ENCODE measurements around the gene GPR3.
A peak's percentile ranks its signal among the peaks of the same experiment; 100 is the strongest.

The GPR3 gene

GRCh38 chr1:27358928-27359313, 33.5 kb upstream of the GPR3 start:
- no peak for DNase-seq (ENCODE audit: low read depth)

DNA sequence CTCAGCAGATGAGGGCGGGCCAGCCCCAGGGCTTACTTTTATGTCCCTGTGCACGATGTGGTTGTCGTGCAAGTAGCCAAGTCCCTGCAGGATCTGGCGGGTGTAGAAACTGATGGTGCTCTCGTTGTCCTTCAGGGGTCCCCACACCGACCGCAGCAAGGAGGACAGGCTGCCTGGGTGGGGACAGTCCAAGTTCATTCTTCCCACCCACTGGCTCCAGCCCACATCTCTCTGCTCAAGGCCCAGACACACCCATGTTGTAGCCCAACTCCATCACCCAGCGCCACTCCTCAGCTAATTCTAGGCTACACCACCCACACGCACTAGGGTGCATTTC, 32.6 kb upstream of the GPR3 start:
- DNase-seq (ENCODE audit: low read depth): no peak

- no peak for DNase-seq (ENCODE audit: low read depth)
Observed at GRCh38 chr1:27360159-27361043, 32.0 kb upstream of the GPR3 start.

DNA sequence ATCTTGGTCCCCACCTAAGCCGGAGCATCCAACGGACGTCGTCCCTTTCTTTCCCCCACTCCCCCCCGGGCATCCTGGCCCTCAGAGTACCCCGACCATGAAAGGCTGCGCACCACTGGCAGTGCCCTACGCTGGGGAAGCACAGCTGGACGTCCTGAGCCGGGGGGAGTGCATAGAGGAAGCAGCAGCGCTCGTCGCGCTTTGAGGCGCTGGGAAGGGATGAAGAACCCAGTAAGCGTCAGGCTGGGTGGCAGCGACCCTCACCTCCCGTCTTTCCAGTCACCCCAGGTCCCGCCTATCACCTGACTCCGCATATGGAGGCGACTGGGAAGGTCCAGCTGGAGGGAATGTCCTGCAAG, 31.4 kb upstream of the GPR3 start:
- no peak for DNase-seq (ENCODE audit: low read depth)

GRCh38 chr1:27361553-27361952, 30.9 kb upstream of the GPR3 start:
- DNase-seq (ENCODE audit: low read depth): no peak

DNA sequence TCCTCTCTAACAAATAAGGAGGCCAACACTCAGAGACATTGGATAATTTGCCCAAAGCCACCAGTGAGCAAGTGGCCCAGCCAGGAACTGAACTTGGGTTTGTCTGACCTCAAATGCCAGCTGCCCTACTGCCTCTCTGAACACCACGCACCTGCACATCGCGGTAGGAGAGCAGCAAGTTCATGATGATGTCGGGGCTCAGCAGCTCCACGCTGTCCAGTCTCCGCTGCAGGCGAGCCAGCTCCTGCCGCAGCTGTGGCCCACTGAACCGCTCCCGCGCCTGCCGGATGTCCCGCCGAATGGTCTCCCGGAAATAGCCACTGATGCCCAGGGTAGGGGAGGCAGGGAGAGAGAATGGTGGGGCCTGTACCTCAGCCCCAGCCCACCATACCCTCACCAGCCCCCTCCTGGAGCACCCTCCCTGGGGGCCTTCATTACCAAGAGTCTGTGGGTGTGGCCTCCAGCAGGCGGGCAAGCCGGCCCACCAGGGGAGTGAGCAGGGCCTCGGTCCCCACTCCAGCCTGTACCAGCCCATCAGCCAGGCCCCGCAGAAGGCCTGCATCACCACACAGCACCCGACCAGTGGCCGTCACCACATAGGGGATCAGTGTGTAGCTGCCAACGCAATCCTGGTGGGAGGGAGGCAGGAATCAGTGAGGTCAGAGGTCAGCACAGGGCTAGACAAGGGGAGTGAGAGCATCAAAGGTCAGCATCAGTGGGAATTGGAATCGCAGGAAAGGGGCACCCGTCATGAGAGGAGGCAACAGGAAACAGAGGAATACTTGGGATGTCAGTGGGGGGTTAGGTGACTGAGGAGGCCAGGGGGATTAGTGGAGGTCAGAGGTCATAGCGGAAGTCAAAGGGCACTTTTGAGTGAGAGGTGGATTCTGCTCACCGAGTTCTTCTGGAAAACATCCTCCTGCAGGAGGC, 28.4 kb upstream of the GPR3 start:
- DNase-seq (ENCODE audit: low read depth): no peak

- no peak for DNase-seq (ENCODE audit: low read depth)
Observed at GRCh38 chr1:27364696-27365371, 27.6 kb upstream of the GPR3 start.

- DNase-seq (ENCODE audit: low read depth): peak; percentile 54
Observed at GRCh38 chr1:27365372-27366112, 26.9 kb upstream of the GPR3 start.

DNA sequence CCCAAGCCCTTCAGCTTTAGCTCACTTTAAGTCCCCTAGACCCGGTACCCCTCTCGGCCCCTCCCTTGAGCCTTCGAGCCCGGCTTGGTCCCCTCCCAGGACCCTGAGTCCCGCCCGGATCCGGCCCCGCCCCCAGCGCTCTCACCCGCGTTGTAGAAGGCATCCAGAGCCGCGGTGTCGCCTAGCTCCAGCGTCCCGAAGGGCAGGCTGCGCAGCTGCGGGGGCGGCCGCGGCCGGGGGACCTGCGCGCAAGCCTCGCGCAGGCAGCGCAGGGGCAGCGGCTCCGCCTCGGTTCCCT, 26.4 kb upstream of the GPR3 start:
- DNase-seq (ENCODE audit: low read depth): peak; percentile 44

DNA sequence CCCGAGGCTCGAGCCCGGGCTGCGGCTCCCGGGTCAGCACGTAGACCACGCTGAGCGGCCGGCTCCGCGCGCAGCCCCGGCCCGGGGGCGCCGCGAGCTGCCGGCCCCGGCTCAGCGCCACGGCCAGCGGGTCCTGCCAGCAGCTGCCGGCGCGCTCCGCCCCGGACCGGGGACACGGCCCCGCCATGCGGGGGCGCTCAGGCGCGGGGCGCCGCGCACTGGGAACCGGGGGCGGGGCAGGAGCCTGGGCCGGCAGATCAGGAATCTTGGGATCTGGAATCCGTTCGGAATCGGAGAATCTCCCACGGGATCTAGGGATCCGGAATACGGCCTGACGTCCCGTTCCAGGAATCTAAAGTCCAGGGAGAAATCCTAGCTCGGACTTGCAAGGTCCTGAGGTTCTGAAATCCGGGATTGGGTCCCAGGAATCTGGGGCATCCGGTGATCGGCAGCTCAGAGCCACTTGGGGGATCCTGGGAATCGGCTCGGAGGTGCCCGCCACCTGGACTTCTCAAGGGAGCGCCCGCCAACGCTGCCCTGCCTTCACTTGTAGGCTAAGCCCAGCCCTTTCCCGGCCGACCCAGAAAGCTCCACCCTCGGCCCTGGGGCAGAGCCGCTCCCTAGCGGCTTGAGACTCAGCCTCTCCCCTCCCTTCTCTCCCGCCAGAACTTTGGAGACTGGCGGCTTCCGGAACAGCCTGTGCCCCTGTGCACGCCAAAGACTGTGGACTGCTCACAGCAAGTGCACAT, 25.8 kb upstream of the GPR3 start, which contains the start of gene MAP3K6:
TSS of gene MAP3K6 (minus strand) at position 551 of the 749 bp plus-strand sequence. CDS start at position 187, 364 bp downstream.
- no peak for DNase-seq (ENCODE audit: low read depth)

GRCh38 chr1:27367160-27367650, 25.2 kb upstream of the GPR3 start:
- no peak for DNase-seq (ENCODE audit: low read depth)

GRCh38 chr1:27368869-27369582, 23.4 kb upstream of the GPR3 start:
- DNase-seq (ENCODE audit: low read depth): no peak

GRCh38 chr1:27372022-27372807, 20.2 kb upstream of the GPR3 start:
- no peak for DNase-seq (ENCODE audit: low read depth)

DNA sequence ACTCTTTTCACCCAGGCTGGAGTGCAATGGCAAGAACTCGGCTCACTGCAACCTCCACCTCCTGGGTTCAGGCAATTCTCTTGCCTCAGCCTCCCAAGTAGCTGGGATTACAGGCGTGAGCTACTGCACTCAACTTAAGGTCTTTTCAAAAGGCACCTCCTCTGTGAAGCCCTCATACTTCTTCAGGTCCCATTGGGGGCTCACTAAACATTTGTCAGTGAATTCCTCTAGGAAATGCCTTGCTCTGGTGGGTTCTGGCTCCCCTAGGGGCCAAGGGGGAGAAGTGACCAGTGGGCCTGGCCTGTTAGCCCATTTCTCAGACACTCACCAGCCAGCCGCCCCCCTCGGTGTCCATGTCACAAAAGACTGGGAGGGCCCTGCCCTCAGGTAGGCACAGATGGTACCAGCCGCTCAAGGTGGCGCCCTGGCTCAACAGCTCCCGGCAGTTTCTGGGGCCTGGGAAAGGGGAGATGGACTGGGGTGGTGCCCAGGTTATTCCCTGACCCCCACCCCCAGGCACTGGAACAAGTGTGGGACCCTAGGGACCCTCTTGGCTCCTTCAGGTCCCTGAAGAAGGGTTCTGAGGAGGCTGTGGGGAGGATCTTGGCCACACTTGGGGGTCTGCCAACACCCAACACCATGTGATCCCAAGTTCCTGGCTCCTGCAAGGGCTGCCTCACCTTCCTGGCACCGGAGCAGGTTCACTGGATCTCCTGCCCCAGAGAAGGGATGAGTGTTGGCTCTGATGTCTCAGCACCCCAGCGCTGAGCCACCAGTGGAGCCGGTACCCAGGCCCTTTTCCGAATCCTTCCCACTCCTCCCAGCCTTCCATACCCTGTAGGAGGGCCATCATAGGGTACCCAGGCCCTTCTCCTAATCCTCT, 19.4 kb upstream of the GPR3 start:
- DNase-seq (ENCODE audit: low read depth): no peak

DNA sequence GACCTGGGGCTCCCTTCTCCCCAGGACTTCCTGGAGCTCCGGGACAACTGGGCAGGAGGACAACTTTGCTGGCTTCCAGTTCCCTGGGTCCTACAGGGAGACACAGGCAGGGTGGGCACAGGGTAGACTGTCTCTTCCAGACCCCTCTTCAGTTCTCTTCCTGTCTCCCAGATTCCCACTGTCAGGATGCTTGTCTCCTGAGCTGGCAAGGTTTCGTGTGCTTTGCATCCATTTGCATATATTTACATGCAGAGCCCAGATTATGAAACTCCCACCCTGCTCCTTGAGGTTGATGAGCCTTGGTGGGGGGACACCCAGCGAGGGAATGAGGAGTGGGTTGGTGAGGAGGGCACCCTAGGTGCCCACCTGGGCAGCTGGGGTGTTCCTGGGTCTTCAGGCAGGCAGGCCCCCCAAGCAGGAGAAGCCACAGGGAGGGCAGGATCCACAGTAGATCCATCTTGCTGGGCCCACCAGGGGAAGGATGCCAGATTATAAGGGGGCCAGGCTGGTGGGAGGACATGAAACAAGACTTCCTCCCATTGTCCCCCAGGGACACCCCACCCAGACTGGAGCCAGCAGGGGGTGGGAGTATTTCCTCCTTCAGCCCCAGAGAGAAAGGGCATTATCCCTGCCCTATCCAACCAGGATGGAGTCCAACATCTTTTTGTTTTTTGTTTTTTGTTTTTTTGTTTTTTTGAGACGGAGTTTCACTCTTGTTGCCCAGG, 17.9 kb upstream of the GPR3 start, which contains the start of gene FCN3:
TSS of gene FCN3 (minus strand) at position 463 of the 725 bp plus-strand sequence. CDS start at position 457, 6 bp downstream.
- DNase-seq (ENCODE audit: low read depth): no peak

DNA sequence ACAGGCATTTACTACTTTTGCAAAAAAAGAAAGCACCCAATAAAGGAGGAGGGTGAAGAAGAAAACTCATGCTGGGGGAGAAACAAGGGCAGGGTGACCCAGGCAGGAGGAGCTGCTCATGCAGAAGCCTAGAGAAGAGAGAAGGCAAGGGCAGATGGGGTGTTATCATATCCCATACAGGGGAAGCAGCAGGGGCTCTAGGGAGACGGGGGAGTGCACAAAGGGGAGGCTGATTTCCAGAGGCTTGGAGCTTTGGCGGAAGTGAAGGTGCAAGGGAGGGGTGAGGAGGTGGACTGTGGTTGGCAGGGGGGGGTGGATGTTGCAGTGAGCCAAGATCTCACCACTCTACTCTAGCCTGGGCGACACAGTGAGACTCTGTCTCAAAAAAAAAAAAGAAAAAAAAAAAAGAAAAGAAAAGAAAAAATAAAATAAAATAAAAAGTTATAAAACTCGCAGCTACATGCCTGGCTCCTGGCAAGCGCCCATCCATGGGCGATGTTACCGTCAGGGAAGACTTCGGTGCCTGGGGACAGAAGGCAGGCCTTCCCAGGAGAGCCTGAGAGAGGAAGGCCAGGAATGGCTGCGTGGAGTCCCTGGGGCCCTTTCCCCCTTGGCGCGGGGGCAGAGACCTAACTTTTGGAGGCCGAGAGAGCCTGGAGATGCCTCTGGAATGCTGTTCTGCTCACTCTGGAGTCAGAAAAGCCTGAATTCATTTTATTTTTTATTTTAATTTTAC, 14.5 kb upstream of the GPR3 start:
- no peak for DNase-seq (ENCODE audit: low read depth)

- no peak for DNase-seq (ENCODE audit: low read depth)
Observed at GRCh38 chr1:27379564-27380122, 12.8 kb upstream of the GPR3 start.
